ENCODE results near the gene PLEKHA6. TPM values are rescaled to one million over a fixed set of nuclear protein-coding genes. Genes with fewer than 3 reads are reported as not detected.

PLEKHA6 gene
- total and polyA plus RNA-seq, 2 of the 4 experiments (the other 2 are of a cell fraction) = 8.2 to 19.9 TPM

DNA sequence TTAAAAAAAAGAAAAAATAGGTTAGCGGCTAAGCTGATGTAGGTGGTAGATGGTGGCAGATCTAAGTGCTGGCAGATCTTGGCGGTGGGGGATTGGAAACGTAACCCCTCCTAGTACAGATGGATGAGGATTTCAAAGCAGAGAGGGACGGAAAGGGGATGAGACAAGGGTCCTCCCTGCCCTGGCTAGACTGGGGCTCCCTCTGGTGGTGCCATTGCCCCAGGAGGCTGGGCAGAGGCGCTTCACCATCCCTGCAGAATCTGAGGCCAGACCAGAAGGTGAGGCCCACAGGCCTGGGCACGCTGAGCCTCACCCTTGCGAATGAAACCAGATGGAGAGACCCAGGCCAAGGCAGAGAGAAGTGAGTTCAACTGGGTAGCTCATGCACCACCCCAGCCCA lies 7.0 kb upstream of the PLEKHA6 start:
- in situ Hi-C loops (cut with MboI; ENCODE audit: low sequenced_read_pairs) = loop anchor here (10.0 kb wide), 1 partner anchor 502 kb away; the partner anchor contains the start of gene SNRPE
- no peak overlapping the region for H4K5ac ChIP-seq (ENCODE audit: low read depth, low read length)
- POLR2A ChIA-PET (ENCODE audit: unreplicated experiment) = no interaction called here
- no peaks in the 10 kb centered on the region for H3K79me1 ChIP-seq (ENCODE audit: low read depth in 1 of 2, low read length in 2 of 2)
- no peaks in the 10 kb centered on the region for H4K20me1 ChIP-seq (ENCODE audit: insufficient read depth, low read length)
- no TSS peak for BruUV-seq (replicated peaks)
- H3K9me3 ChIP-seq (ENCODE audit: control insufficient read depth, insufficient read depth, low read length) = no peaks in the 10 kb centered on the region
- no peak overlapping the region for H2BK5ac ChIP-seq (ENCODE audit: low read depth, low read length, poor library complexity, severe bottlenecking)
- no peak overlapping the region for H4K8ac ChIP-seq (ENCODE audit: low read depth in 2 of 2, low read length in 2 of 2)
- no peak overlapping the region for H2BK20ac ChIP-seq (ENCODE audit: low read depth, low read length)
- dilution Hi-C loops (cut with HindIII; ENCODE audit: low sequenced_read_pairs, unreplicated experiment) = no loop called here
- no peak overlapping the region for H2BK120ac ChIP-seq (ENCODE audit: low read depth, low read length)
- no peak overlapping the region for H3K18ac ChIP-seq (ENCODE audit: low read depth, low read length)
- ATAC-seq (ENCODE audit: low read depth) (no peak), DNase-seq (no peak)
- 78% methylated on average over 3 of the region's 7 CpGs; no CpG with 5 or more reads in 1 of the 2 experiments for WGBS, 2 experiments (ENCODE audit: extremely low coverage in 2 of 2, insufficient read length in 1 of 2)
- H3K14ac ChIP-seq (replicated peaks; ENCODE audit: low read depth, low read length) = no peak overlapping the region
- no peak overlapping the region for H3K23ac ChIP-seq (ENCODE audit: low read depth, low read length)
- CTCF ChIA-PET = interaction anchor here (0.7 kb wide), 2 partner anchors 159 to 224 kb away, joined by 3 read pairs; no protein-coding TSS in a partner anchor
- H3K9me1 ChIP-seq (ENCODE audit: insufficient read depth, low read length) = no peaks in the 10 kb centered on the region
- no peaks in the 10 kb centered on the region for H3K36me3 ChIP-seq (ENCODE audit: control insufficient read depth, insufficient read depth, low read length)
- H3K4me1 ChIP-seq (ENCODE audit: control insufficient read depth, insufficient read depth, low read length) = peaks cover 4% of the 10 kb centered on the region
- peaks cover 30% of the 10 kb centered on the region for H3K27me3 ChIP-seq (ENCODE audit: control insufficient read depth, insufficient read depth, low read length)
- TF ChIP-seq BHLHE40 (IDR thresholded peaks at IDR 0.05; ENCODE audit: low read depth, low read length) (no peak), CHD1 (IDR thresholded peaks at IDR 0.05; ENCODE audit: low read depth, low read length) (no peak), MAFK (IDR thresholded peaks at IDR 0.05; ENCODE audit: low read depth, low read length) (no peak), SMC3 (IDR thresholded peaks at IDR 0.05; ENCODE audit: low read depth, low read length) (peak; percentile 53), RFX5 (IDR thresholded peaks at IDR 0.05; ENCODE audit: low read depth, low read length) (no peak), POLR2A (IDR thresholded peaks at IDR 0.05; ENCODE audit: low read depth, low read length) (no peak), MAZ (IDR thresholded peaks at IDR 0.05; ENCODE audit: borderline replicate concordance, low read depth, low read length) (no peak), RAD21 (IDR thresholded peaks at IDR 0.05; ENCODE audit: low read length) (peak; percentile 53)
- TF ChIP-seq, protein P1, sequence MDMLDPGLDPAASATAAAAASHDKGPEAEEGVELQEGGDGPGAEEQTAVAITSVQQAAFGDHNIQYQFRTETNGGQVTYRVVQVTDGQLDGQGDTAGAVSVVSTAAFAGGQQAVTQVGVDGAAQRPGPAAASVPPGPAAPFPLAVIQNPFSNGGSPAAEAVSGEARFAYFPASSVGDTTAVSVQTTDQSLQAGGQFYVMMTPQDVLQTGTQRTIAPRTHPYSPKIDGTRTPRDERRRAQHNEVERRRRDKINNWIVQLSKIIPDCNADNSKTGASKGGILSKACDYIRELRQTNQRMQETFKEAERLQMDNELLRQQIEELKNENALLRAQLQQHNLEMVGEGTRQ (IDR thresholded peaks at IDR 0.05; ENCODE audit: low read depth, low read length) = no peak
- TF ChIP-seq, protein P2, sequence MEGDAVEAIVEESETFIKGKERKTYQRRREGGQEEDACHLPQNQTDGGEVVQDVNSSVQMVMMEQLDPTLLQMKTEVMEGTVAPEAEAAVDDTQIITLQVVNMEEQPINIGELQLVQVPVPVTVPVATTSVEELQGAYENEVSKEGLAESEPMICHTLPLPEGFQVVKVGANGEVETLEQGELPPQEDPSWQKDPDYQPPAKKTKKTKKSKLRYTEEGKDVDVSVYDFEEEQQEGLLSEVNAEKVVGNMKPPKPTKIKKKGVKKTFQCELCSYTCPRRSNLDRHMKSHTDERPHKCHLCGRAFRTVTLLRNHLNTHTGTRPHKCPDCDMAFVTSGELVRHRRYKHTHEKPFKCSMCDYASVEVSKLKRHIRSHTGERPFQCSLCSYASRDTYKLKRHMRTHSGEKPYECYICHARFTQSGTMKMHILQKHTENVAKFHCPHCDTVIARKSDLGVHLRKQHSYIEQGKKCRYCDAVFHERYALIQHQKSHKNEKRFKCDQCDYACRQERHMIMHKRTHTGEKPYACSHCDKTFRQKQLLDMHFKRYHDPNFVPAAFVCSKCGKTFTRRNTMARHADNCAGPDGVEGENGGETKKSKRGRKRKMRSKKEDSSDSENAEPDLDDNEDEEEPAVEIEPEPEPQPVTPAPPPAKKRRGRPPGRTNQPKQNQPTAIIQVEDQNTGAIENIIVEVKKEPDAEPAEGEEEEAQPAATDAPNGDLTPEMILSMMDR (conservative IDR thresholded peaks at IDR 0.05; ENCODE audit: low read depth, low read length) = peak; percentile 52
- H3K56ac ChIP-seq (ENCODE audit: extremely low read depth, insufficient read depth, low read length) = no peak overlapping the region
- H2BK15ac ChIP-seq (ENCODE audit: low read depth, low read length) = no peak overlapping the region
- H3K4me3 ChIP-seq (ENCODE audit: insufficient read depth, low read depth, low read length) = no peak overlapping the region
- H3K9ac ChIP-seq (ENCODE audit: low read depth, low read length) = no peak overlapping the region
- H3K4ac ChIP-seq (ENCODE audit: low read depth, low read length) = no peak overlapping the region
- H3K27ac ChIP-seq (ENCODE audit: insufficient read depth, low read length) = no peak overlapping the region
- no peak overlapping the region for H2AFZ ChIP-seq (replicated peaks; ENCODE audit: low read length, poor library complexity)
- no peak overlapping the region for H2AK5ac ChIP-seq (ENCODE audit: low read depth, low read length)
- no peak overlapping the region for H3K4me2 ChIP-seq (ENCODE audit: low read depth, low read length)
- intact Hi-C loops (cut with micrococcal nuclease) = no loop called here
- H2AK9ac ChIP-seq (replicated peaks; ENCODE audit: low read depth, low read length, poor library complexity) = no peak overlapping the region
- no peak overlapping the region for H4K91ac ChIP-seq (ENCODE audit: insufficient read depth, low read depth, low read length)

All from IMR-90 (cell line).